Measurements from ENCODE around the gene LCNL1. TPM values are rescaled to one million over a fixed set of nuclear protein-coding genes. Genes with fewer than 3 reads are reported as not detected.
"Not testable (repeated sequence)": the region's sequence is repeated elsewhere in the genome, so short reads cannot be mapped to it uniquely, and the experiment has no call there.

Gene LCNL1
- total RNA-seq, 3 donors from 2014 or later: 0.16 to 0.29 TPM; not detected in 1

DNA sequence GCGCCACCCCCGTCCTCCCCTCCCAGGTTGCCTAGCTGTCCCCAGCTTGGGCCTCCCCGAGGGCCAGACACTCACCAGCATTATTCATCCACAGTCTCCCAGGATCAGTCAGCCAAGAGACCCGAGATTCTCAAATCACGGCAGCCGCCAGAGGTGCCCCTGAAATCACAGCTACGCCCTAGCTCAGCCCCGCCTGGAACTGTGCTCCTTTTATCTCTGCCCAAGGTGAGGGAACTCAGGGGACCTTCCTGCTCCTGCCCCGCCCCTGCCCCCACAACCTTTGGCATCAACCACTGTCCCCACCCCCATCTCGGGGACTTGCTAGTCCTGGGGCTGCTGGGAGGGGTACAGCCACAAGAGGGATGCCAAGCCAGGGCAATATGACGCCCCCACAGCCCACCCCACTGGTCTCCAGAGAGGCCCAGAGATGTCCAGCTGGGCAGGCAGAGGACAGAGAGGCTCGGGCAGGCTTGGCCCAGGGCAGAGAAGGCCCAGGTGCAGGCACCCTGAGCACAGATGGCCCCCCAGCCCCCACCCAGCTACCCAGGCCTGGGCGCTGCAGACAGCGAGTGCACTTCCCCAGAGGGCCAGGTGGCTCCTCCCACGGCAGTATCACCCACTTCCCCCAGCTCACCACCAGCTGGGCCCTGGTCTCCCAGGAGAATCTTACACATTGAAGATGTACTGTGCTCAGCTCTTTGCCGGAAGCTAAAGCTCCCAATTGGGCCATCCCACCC, 49.3 kb downstream of the LCNL1 start, which contains the start of gene FUT7:
FUT7 (minus strand) TSS at position 185 of the 737 bp plus-strand sequence; CDS start at position 88, 97 bp downstream.
- H3K4me1 ChIP-seq: peaks cover 19% of the 10 kb centered on the region in 2 donors
- no peaks in the 10 kb centered on the region for H3K36me3 ChIP-seq
- H3K27me3 ChIP-seq: no peaks in the 10 kb centered on the region
- no peak for DNase-seq (ENCODE audit: low spot score in 2 of 2)
- peak within 1 kb of the TSS in 1 of 3 donors; percentile 8 for H3K4me3 ChIP-seq
- intact Hi-C loops (cut with DNase I; ENCODE audit: low total_unique reads): no loop called here
- no peaks in the 10 kb centered on the region for H3K9me3 ChIP-seq
- no peak within 1 kb of the TSS for H3K27ac ChIP-seq
- TF ChIP-seq POLR2A (IDR thresholded peaks at IDR 0.05) (no peak), CTCF (IDR thresholded peaks at IDR 0.05) (no peak), POLR2AphosphoS5 (IDR thresholded peaks at IDR 0.05) (no peak)

DNA sequence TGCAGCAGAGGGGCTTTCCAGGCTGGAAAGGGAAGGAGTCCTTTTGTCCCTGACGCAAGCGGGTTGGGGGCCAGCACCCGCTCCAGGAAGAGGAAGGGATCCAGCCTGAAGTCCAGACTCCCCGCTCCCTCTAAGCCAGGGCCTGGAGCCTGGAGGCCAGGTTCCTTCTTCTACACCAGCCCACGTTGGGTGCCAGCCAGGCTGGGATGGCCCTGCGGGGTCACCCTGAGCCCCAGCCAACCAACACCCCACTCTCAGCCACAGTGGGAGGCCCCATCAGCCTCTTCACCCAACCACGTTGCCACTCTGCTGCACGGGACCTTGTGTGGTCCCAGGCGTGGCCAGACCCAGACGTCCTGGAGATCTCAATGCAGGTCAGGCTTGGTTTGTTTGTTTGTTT, 50.1 kb downstream of the LCNL1 start:
- H3K9me3 ChIP-seq: no peaks in the 10 kb centered on the region
- peaks cover 13 to 14% of the 10 kb centered on the region in 2 donors for H3K4me1 ChIP-seq
- H3K36me3 ChIP-seq: no peaks in the 10 kb centered on the region
- H3K4me3 ChIP-seq: peak overlapping the region in 1 of 3 donors; percentile 25
- no peak overlapping the region for H3K27ac ChIP-seq
- TF ChIP-seq POLR2AphosphoS5 (IDR thresholded peaks at IDR 0.05) (no peak), CTCF (IDR thresholded peaks at IDR 0.05) (no peak), POLR2A (IDR thresholded peaks at IDR 0.05) (no peak)
- no peaks in the 10 kb centered on the region for H3K27me3 ChIP-seq
- intact Hi-C loops (cut with DNase I; ENCODE audit: low total_unique reads): no loop called here
- no peak for DNase-seq (ENCODE audit: low spot score in 2 of 2)

DNA sequence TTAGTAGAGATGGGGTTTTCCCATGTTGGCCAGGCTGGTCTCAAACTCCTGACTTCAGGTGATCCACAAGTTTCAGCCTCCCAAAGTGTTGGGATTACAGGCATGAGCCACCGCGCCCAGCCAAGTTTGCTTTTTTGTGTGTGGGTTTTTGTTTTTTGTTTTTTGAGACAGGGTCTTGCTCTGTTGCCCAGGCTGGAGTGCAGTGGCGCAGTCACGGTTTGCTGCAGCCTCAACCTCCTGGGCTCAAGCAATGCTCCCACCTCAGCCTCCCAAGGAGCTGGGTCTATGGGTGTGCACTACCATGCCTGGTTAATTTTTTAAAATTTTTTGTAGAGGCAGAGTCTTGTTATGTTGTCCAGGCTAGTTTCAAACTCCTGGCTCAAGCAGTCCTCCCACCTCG, 50.7 kb downstream of the LCNL1 start:
- intact Hi-C loops (cut with DNase I; ENCODE audit: low total_unique reads); H3K9me3 ChIP-seq; H3K27me3 ChIP-seq; H3K27ac ChIP-seq; H3K36me3 ChIP-seq; DNase-seq (ENCODE audit: low spot score in 2 of 2): not testable (repeated sequence)
- peak overlapping the region in 1 of 3 donors; percentile 25 for H3K4me3 ChIP-seq
- H3K4me1 ChIP-seq: peaks cover 12 to 14% of the 10 kb centered on the region in 2 donors

DNA sequence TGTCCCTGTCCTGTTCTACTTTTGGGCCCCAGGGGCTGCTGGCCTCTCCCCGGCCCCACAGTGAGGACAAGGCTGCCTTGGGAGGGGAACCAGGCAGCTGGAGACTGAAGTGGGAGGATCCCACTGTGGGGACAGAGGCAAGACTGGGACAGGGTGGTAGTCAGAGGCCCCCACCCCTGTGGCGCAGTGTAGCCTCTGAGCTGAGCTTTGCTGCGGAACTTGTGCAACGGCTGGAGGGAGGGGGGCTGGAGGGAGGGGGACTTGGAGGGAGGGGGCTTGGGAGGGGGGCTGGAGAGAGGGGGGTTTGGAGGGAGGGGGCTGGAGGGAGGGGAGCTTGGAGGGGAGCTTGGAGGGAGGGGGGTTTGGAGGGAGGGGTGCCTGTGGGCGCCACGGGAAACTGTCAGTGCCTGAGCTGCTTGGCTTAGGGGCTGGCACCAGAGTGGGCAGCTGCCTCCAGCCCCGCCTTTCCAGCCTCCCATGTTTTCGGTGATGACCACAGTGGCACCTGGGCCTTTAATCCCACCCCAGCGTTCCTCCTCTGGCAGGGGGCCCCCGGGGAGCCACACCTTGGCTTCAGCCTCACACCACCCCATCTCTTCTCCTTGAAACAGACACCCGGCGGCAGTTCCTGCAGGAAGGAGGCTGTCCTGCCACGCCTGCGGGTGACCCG, 51.4 kb downstream of the LCNL1 start:
- H3K4me1 ChIP-seq: peaks cover 9 to 10% of the 10 kb centered on the region in 2 donors
- no peaks in the 10 kb centered on the region for H3K9me3 ChIP-seq
- peak overlapping the region in 2 of 3 donors; percentile 19 to 25 for H3K4me3 ChIP-seq
- H3K36me3 ChIP-seq: no peaks in the 10 kb centered on the region
- H3K27me3 ChIP-seq: no peaks in the 10 kb centered on the region
- TF ChIP-seq CTCF (IDR thresholded peaks at IDR 0.05) (no peak), POLR2AphosphoS5 (IDR thresholded peaks at IDR 0.05) (no peak), POLR2A (IDR thresholded peaks at IDR 0.05) (no peak)
- intact Hi-C loops (cut with DNase I; ENCODE audit: low total_unique reads): no loop called here
- H3K27ac ChIP-seq: peak overlapping the region in 1 of 2 donors; percentile 8
- DNase-seq (ENCODE audit: low spot score in 2 of 2): no peak

GRCh38 chr9:137034709-137035506, 52.1 kb downstream of the LCNL1 start:
- DNase-seq (ENCODE audit: low spot score in 2 of 2): peak; percentile 74 to 80
- no peaks in the 10 kb centered on the region for H3K27me3 ChIP-seq
- H3K27ac ChIP-seq: peak overlapping the region in 1 of 2 donors; percentile 8
- intact Hi-C loops (cut with DNase I; ENCODE audit: low total_unique reads): no loop called here
- peak overlapping the region in 2 of 3 donors; percentile 9 to 19 for H3K4me3 ChIP-seq
- H3K9me3 ChIP-seq: no peaks in the 10 kb centered on the region
- peaks cover 7 to 9% of the 10 kb centered on the region in 2 donors for H3K4me1 ChIP-seq
- no peaks in the 10 kb centered on the region for H3K36me3 ChIP-seq
- TF ChIP-seq POLR2A (IDR thresholded peaks at IDR 0.05) (no peak), CTCF (IDR thresholded peaks at IDR 0.05) (peak; percentile 73 to 91 (median 85)), POLR2AphosphoS5 (IDR thresholded peaks at IDR 0.05) (no peak)
